Measurements from ENCODE around the gene ANKHD1. TPM values are rescaled to one million over a fixed set of nuclear protein-coding genes. Genes with fewer than 3 reads are reported as not detected.

Gene ANKHD1
- total and polyA plus RNA-seq, 9 of the 15 experiments (the other 6 are each of a cell fraction or from before 2014, with no cell fraction given), result 38.9 to 138 (median 78.7) TPM

DNA sequence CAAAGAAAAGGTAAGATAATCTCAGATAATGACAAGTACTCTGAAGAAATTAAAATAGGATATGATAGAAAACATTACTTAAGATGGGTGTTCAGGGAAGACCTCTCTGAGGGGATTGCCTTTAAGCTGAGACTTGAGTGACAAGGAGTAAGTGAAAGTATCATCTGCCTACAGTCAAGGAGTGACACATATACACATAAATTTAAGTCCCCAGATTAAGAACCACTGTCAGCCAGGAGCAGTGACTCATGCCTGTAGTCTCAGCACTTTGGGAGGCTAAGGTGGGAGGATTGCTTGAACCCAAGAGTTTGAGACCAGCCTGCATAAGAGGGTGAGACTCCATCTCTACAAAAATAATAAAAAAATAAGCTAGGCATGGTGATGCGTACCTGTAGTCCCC, 19.7 kb upstream of the ANKHD1 start (continued):
- TF ChIP-seq NKRF (IDR thresholded peaks at IDR 0.05; ENCODE audit: borderline replicate concordance) (no peak), MEIS2 (IDR thresholded peaks at IDR 0.05; ENCODE audit: partially characterized antibody) (peak; percentile 94), DPF2 (IDR thresholded peaks at IDR 0.05) (peak; percentile 61; the same call in 1 of the 2 replicates), ZNF785 (CRISPR knock-in tag; IDR thresholded peaks at IDR 0.05) (no peak), ARID1B (IDR thresholded peaks at IDR 0.05) (peak; percentile 39), ZNF212 (CRISPR knock-in tag; IDR thresholded peaks at IDR 0.05) (no peak), JUND (IDR thresholded peaks at IDR 0.05; ENCODE audit: borderline replicate concordance, low read depth, low read length) (peak; percentile 73), JUND (tag; IDR thresholded peaks at IDR 0.05; ENCODE audit: borderline replicate concordance, low read depth, low read length) (peak; percentile 76; the same call in 2 of the 3 replicates), ZNF316 (IDR thresholded peaks at IDR 0.05) (no peak)
- TF ChIP-seq, protein P1, sequence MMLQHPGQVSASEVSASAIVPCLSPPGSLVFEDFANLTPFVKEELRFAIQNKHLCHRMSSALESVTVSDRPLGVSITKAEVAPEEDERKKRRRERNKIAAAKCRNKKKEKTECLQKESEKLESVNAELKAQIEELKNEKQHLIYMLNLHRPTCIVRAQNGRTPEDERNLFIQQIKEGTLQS (IDR thresholded peaks at IDR 0.05), result peak; percentile 75
- TF ChIP-seq, protein P1 (CRISPR knock-in tag; conservative IDR thresholded peaks at IDR 0.05), result no peak
